Measurements from ENCODE around the gene HOXA3. TPM values are rescaled to one million over a fixed set of nuclear protein-coding genes. Genes with fewer than 3 reads are reported as not detected.
A peak's percentile ranks its signal among the peaks of the same experiment; 100 is the strongest.

Gene HOXA3
- total and polyA plus RNA-seq, 2 of the 8 experiments (the other 6 are each of a cell fraction or from before 2014, with no cell fraction given) = not detected

GRCh38 chr7:27110186-27111031 is 42.0 kb downstream of the HOXA3 start (continued):
- TF ChIP-seq ATF3 (IDR thresholded peaks at IDR 0.05; ENCODE audit: insufficient read depth, low read depth, low read length) = 0 out of 2 replicates have a peak, but pooled peaks have one; percentile 28
- no peak for TF ChIP-seq ASH2L (IDR thresholded peaks at IDR 0.05; ENCODE audit: low read length)
- 0 out of 2 replicates have a peak, but pooled peaks have one; percentile 53 for TF ChIP-seq EGR1 (IDR thresholded peaks at IDR 0.05; ENCODE audit: borderline replicate concordance, low read depth, low read length)
- TF ChIP-seq SP1 (IDR thresholded peaks at IDR 0.05; ENCODE audit: low read depth, low read length) = no peak
- peak; percentile 90 for TF ChIP-seq USF2 (IDR thresholded peaks at IDR 0.05; ENCODE audit: low read length)
- TF ChIP-seq KDM4A (IDR thresholded peaks at IDR 0.05; ENCODE audit: low read depth, low read length, severe bottlenecking) = peak; percentile 51
- peak; percentile 76 for TF ChIP-seq SUZ12 (IDR thresholded peaks at IDR 0.05; ENCODE audit: low read length)
- no peak for TF ChIP-seq ATF2 (IDR thresholded peaks at IDR 0.05; ENCODE audit: low read length)
- TF ChIP-seq BACH1 (IDR thresholded peaks at IDR 0.05; ENCODE audit: low read length) = no peak
- TF ChIP-seq SIX5 (IDR thresholded peaks at IDR 0.05; ENCODE audit: low read depth, low read length) = no peak
- no peak for TF ChIP-seq RAD21 (IDR thresholded peaks at IDR 0.05 in 1 of 2, conservative IDR thresholded peaks at IDR 0.05 in 1 of 2; ENCODE audit: low read depth in 2 of 2, low read length in 2 of 2)
